HEK293 (cell line): Measurements from ENCODE around the gene KIAA1958.

Experiments
- CTCF ChIA-PET: fragments of 350-600 bp; formaldehyde crosslinking; extraction: SDS; loops from one replicate; lab custom pipeline; 2021; ENCODE audit warnings: antibody characterized with exemption; lab: Yijun Ruan, JAX
- POLR2A ChIA-PET: fragments of 300-600 bp; formaldehyde crosslinking; extraction: SDS; loops from one replicate; lab custom pipeline; 2020; ENCODE audit warnings: antibody characterized with exemption, inconsistent platforms; lab: Yijun Ruan, JAX
- H3K27ac ChIP-seq: fragments of 200-500 bp; sonication (Bioruptor generic); 2 replicates; pipeline ENCODE4 v1.5.1; 2014; ENCODE audit warnings: low read depth, low read length, control low read depth, inconsistent platforms; ENCODE audit errors: extremely low read depth
- H3K36me3 ChIP-seq, 2 experiments: fragments of 200-500 bp in 1 of 2; sonication (Bioruptor generic) in 1 of 2; 1 replicate in 1 of 2; 2 replicates in 1 of 2; pipeline ENCODE4 v1.5.1; 2014 to 2017; ENCODE audit warnings: inconsistent platforms in 2 of 2, low read length in 2 of 2; ENCODE audit not compliant: control insufficient read depth in 2 of 2, insufficient read depth in 1 of 2
- H3K4me1 ChIP-seq: fragments of 200-500 bp; sonication (Bioruptor generic); 2 replicates; pipeline ENCODE4 v1.5.1; 2014; ENCODE audit warnings: mild to moderate bottlenecking, low read length, inconsistent platforms; ENCODE audit not compliant: control insufficient read depth, insufficient read depth
- H3K4me3 ChIP-seq: 2 replicates; pipeline ENCODE4 v1.5.1; 2011; ENCODE audit warnings: low read depth, mild to moderate bottlenecking, control low read depth, low read length, moderate library complexity
- H3K9me3 ChIP-seq: fragments of 200-500 bp; sonication (Bioruptor generic); 2 replicates; pipeline ENCODE4 v1.5.1; 2014; ENCODE audit warnings: low read depth, low read length, inconsistent platforms; ENCODE audit not compliant: control insufficient read depth, insufficient read depth
- GLI4 ChIP-seq: fragments of 450-650 bp; formaldehyde crosslinking; IDR thresholded peaks from 2 replicates; pipeline ENCODE4 v1.5.1; 2016; ENCODE audit warnings: missing biosample characterization, missing genetic modification characterization
- INSM2 ChIP-seq: fragments of 450-650 bp; formaldehyde crosslinking; IDR thresholded peaks from 2 replicates; pipeline ENCODE4 v1.5.1; 2016; ENCODE audit warnings: missing biosample characterization, missing genetic modification characterization
- SP7 ChIP-seq: fragments of 450-650 bp; formaldehyde crosslinking; IDR thresholded peaks from 2 replicates; pipeline ENCODE4 v1.5.1; 2016; ENCODE audit warnings: missing biosample characterization, missing genetic modification characterization
- TCF7L2 ChIP-seq: IDR thresholded peaks from 2 replicates; pipeline ENCODE4 v1.6.1; 2011; ENCODE audit warnings: low read depth, mild to moderate bottlenecking, inconsistent platforms, low read length, moderate library complexity, borderline replicate concordance
- ZBTB7A ChIP-seq: fragments of 450-650 bp; formaldehyde crosslinking; IDR thresholded peaks from 2 replicates; pipeline ENCODE4 v1.5.1; 2016; ENCODE audit warnings: low read depth, missing biosample characterization, missing genetic modification characterization
- ZFHX2 ChIP-seq: fragments of 450-650 bp; formaldehyde crosslinking; conservative IDR thresholded peaks from 2 replicates; pipeline ENCODE4 v1.5.1; 2016; ENCODE audit warnings: missing biosample characterization, missing genetic modification characterization
- ZIC2 ChIP-seq: fragments of 450-650 bp; formaldehyde crosslinking; IDR thresholded peaks from 2 replicates; pipeline ENCODE4 v1.5.1; 2016; ENCODE audit warnings: missing biosample characterization, missing genetic modification characterization
- ZNF274 ChIP-seq, 2 experiments: fragments of 200-500 bp in 1 of 2; fragments of 450-650 bp in 1 of 2; sonication (Bioruptor generic) in 1 of 2; formaldehyde crosslinking in 1 of 2; IDR thresholded peaks; 2 replicates each; pipeline versions ENCODE4 v1.5.1 to v1.6.1; 2014 to 2016; ENCODE audit warnings: borderline replicate concordance in 1 of 2, inconsistent platforms in 1 of 2, low read length in 1 of 2, missing biosample characterization in 1 of 2, missing genetic modification characterization in 1 of 2
- ZNF280D ChIP-seq: fragments of 450-650 bp; formaldehyde crosslinking; IDR thresholded peaks from 2 replicates; pipeline ENCODE4 v1.5.1; 2016; ENCODE audit warnings: missing biosample characterization, missing genetic modification characterization
- ZNF404 ChIP-seq: fragments of 450-650 bp; formaldehyde crosslinking; IDR thresholded peaks from 2 replicates; pipeline ENCODE4 v1.5.1; 2017; ENCODE audit warnings: missing biosample characterization, missing genetic modification characterization
- ZNF426 ChIP-seq: fragments of 450-650 bp; formaldehyde crosslinking; IDR thresholded peaks from 2 replicates; pipeline ENCODE4 v1.5.1; 2017; ENCODE audit warnings: missing biosample characterization, missing genetic modification characterization, mild to moderate bottlenecking, inconsistent platforms, moderate library complexity
- ZNF501 ChIP-seq: fragments of 450-650 bp; formaldehyde crosslinking; IDR thresholded peaks from 2 replicates; pipeline ENCODE4 v1.5.1; 2016; ENCODE audit warnings: missing biosample characterization, missing genetic modification characterization
- ZNF518A ChIP-seq: fragments of 450-650 bp; formaldehyde crosslinking; conservative IDR thresholded peaks from 2 replicates; pipeline ENCODE4 v1.5.1; 2016; ENCODE audit warnings: low read depth, missing biosample characterization, missing genetic modification characterization
- ZNF560 ChIP-seq: fragments of 450-650 bp; formaldehyde crosslinking; IDR thresholded peaks from 2 replicates; pipeline ENCODE4 v1.5.1; 2017; ENCODE audit warnings: missing biosample characterization, missing genetic modification characterization, borderline replicate concordance
- ZNF561 ChIP-seq: fragments of 450-650 bp; IDR thresholded peaks from 2 replicates; pipeline ENCODE4 v1.5.1; 2018; ENCODE audit warnings: missing biosample characterization, missing genetic modification characterization, borderline replicate concordance
- ZNF571 ChIP-seq: fragments of 450-650 bp; formaldehyde crosslinking; IDR thresholded peaks from 2 replicates; pipeline ENCODE4 v1.5.0; 2017; ENCODE audit warnings: missing biosample characterization, missing genetic modification characterization
- ZNF600 ChIP-seq: fragments of 450-650 bp; formaldehyde crosslinking; IDR thresholded peaks from 2 replicates; pipeline ENCODE4 v1.5.1; 2016; ENCODE audit warnings: missing biosample characterization, missing genetic modification characterization
- ZNF747 ChIP-seq: fragments of 450-650 bp; formaldehyde crosslinking; IDR thresholded peaks from 2 replicates; pipeline ENCODE4 v1.5.1; 2016; ENCODE audit warnings: missing biosample characterization, missing genetic modification characterization

KIAA1958 gene

GRCh38 chr9:112700085-112700484 lies 213.5 kb downstream of the KIAA1958 start:
- peaks cover 0 to 4% of the 10 kb centered on the region in 2 experiments; a peak in 1 of 3 replicates for H3K36me3 ChIP-seq
- ChIA-PET POLR2A (no interaction called here), CTCF (no interaction called here)
- no peaks in the 10 kb centered on the region for H3K9me3 ChIP-seq
- no peak overlapping the region for H3K27ac ChIP-seq
- no peak for TF ChIP-seq ZNF404 (tag by site-specific recombination)
- TF ChIP-seq ZNF426, result no peak
- no peak for TF ChIP-seq ZNF560
- no peak for TF ChIP-seq ZIC2 (tag by site-specific recombination)
- TF ChIP-seq TCF7L2, result no peak
- no peak for TF ChIP-seq ZNF747
- TF ChIP-seq ZNF280D, result no peak
- no peak for TF ChIP-seq INSM2 (tag by site-specific recombination)
- no peak for TF ChIP-seq ZNF600 (tag by site-specific recombination)
- TF ChIP-seq ZFHX2 (tag by site-specific recombination), result no peak
- TF ChIP-seq ZNF518A, result no peak
- no peak for TF ChIP-seq ZBTB7A (tag by site-specific recombination)
- TF ChIP-seq ZNF501 (tag by site-specific recombination), result no peak
- no peaks in the 10 kb centered on the region for H3K4me1 ChIP-seq
- H3K4me3 ChIP-seq, result no peak overlapping the region

- no peak overlapping the region for H3K4me3 ChIP-seq
- no peaks in the 10 kb centered on the region for H3K9me3 ChIP-seq
- H3K27ac ChIP-seq, result no peak overlapping the region
- TF ChIP-seq ZNF571 (tag by site-specific recombination) (no peak), ZNF561 (no peak), SP7 (tag by site-specific recombination) (no peak), GLI4 (tag by site-specific recombination) (no peak), ZNF274 (IDR thresholded peaks at IDR 0.05; ENCODE audit: low read length) (no peak), ZNF274 (tag by site-specific recombination; IDR thresholded peaks at IDR 0.05; ENCODE audit: borderline replicate concordance) (no peak)
- no peaks in the 10 kb centered on the region for H3K4me1 ChIP-seq
- ChIA-PET POLR2A (no interaction called here), CTCF (interaction anchor here (1.2 kb wide), 1 partner anchor 606 kb away, joined by 3 read pairs; no protein-coding TSS in a partner anchor)
- H3K36me3 ChIP-seq, result no peaks in the 10 kb centered on the region
Observed at GRCh38 chr9:112703304-112703703, 216.7 kb downstream of the KIAA1958 start.
